ENCODE results near the gene PDZK1IP1.

PDZK1IP1 gene

DNA sequence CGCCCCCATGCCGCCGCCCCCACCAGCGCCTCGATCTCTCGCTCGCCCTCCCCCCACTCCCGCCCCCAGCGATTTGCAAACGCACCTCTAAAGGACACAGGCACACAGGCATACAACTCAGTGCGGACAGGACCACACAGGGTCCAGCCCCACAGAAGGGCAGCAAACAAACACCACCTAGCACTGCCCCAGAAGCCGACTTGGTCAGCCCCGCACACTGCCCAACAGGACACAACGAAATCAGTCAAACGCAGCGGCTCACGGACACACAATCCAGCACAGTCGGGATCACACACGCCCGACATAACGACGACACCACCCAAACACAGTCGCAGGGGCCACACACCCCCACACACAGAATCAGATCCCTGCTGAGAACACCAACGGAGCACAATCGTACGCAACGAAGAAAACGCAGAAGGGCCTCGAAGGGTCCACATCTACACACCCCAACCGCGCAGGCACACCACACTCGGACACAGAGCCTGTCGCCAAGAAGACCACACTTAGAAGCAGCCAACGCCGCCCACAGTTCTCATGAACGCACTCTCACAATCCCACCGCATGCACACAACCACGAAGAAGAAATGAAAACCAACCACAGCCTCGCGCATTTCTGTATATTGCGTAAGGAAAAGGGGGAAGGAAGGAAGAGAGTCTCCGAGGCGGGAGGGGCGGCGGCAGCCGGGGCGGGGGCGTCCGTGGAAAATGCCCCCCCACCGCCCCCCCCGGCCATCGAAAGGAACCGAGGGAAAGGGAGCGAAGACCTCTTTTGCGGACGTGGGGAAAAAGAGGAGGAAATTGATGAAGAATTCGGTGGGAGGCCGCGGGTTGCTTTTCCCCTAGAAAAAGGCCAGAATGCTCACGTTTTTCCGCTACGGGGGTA lies 41.7 kb upstream of the PDZK1IP1 start:
- peak; percentile 44 to 56 for DNase-seq (ENCODE audit: low read depth in 2 of 2)
- H3K4me3 ChIP-seq (replicated peaks in 1 of 2; ENCODE audit: low read depth in 2 of 2, low read length in 2 of 2) = peak overlapping the region; percentile 18 to 23

DNA sequence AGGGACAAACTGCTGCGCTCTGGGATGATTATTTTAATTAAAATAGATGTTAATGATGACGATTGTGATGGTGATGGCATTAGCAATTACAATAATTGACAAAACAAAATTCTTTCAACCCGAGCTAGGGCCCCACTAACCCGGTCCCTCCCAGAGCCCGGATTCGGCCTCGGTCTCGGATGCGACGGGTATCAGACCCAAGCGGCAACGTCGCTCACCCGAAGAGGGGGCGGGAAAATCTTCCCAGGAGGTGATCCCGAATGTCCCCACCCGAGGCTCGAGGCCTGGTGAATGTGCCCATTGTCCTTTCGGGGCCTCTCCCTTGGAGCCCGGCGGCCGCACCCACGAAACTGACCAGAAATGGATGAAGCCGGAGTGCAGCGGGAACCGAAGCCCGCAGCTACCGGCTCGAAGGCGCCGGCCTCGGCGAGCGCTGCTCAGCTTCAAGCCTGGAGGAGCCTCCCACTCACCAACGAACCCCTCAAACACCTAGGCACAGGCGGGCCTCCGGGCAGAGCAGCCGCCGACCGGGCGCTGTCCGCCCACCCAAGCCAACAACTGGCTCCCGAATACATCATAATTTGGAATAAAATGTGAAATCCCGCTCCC lies 41.0 kb upstream of the PDZK1IP1 start:
- no peak for DNase-seq (ENCODE audit: low read depth in 2 of 2)
- H3K4me3 ChIP-seq (replicated peaks in 1 of 2; ENCODE audit: low read depth in 2 of 2, low read length in 2 of 2) = no peak overlapping the region
- TF ChIP-seq, protein P1, sequence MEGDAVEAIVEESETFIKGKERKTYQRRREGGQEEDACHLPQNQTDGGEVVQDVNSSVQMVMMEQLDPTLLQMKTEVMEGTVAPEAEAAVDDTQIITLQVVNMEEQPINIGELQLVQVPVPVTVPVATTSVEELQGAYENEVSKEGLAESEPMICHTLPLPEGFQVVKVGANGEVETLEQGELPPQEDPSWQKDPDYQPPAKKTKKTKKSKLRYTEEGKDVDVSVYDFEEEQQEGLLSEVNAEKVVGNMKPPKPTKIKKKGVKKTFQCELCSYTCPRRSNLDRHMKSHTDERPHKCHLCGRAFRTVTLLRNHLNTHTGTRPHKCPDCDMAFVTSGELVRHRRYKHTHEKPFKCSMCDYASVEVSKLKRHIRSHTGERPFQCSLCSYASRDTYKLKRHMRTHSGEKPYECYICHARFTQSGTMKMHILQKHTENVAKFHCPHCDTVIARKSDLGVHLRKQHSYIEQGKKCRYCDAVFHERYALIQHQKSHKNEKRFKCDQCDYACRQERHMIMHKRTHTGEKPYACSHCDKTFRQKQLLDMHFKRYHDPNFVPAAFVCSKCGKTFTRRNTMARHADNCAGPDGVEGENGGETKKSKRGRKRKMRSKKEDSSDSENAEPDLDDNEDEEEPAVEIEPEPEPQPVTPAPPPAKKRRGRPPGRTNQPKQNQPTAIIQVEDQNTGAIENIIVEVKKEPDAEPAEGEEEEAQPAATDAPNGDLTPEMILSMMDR (IDR thresholded peaks at IDR 0.05; ENCODE audit: low read depth, low read length) = no peak

More for the DNA sequence above, 41.7 kb upstream of the PDZK1IP1 start:
- TF ChIP-seq, protein P1 (IDR thresholded peaks at IDR 0.05; ENCODE audit: low read depth, low read length) = no peak

DNA sequence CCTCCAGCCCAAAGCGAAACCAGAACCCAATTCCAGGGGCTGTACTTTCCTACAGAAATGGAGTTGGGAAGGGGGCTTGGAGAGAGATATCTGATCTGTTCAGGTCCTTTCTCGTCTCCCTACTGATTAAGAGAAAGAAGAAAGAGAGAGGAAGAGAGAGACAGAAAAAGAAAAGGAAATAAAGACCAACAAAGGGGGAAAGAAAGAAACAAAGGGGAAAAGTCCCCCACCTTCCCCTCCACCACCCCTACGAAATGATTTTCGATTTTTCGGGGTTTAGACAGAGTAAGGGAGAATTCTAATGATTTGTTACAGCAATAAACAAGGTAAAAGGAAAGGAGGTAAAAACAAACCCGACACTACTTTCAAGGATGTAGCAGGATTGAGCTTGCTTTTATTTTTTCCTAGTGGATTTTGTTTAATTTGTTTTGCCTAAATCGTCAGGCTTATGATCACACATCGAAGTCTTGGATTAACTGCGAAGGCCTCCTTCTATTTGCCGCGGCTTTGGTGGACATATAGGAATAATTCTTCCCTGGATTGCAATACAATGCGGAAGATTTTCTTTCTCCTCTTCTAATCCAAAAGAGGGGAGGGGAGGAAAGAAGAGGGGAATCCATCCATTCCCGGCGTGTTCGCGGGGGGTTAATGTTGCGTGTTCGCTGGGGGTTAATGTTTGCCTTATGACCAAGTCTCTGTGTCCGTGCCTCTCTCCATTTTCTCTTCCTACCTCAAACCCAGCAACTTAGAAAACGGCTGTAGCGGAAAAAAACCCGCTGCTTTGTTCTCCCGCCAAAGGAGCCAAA lies 40.3 kb upstream of the PDZK1IP1 start:
- TF ChIP-seq, protein P1 (IDR thresholded peaks at IDR 0.05; ENCODE audit: low read depth, low read length) = no peak
- H3K4me3 ChIP-seq (replicated peaks in 1 of 2; ENCODE audit: low read depth in 2 of 2, low read length in 2 of 2) = no peak overlapping the region
- peak in 1 of 2 donors; percentile 10 for DNase-seq (ENCODE audit: low read depth in 2 of 2)

DNA sequence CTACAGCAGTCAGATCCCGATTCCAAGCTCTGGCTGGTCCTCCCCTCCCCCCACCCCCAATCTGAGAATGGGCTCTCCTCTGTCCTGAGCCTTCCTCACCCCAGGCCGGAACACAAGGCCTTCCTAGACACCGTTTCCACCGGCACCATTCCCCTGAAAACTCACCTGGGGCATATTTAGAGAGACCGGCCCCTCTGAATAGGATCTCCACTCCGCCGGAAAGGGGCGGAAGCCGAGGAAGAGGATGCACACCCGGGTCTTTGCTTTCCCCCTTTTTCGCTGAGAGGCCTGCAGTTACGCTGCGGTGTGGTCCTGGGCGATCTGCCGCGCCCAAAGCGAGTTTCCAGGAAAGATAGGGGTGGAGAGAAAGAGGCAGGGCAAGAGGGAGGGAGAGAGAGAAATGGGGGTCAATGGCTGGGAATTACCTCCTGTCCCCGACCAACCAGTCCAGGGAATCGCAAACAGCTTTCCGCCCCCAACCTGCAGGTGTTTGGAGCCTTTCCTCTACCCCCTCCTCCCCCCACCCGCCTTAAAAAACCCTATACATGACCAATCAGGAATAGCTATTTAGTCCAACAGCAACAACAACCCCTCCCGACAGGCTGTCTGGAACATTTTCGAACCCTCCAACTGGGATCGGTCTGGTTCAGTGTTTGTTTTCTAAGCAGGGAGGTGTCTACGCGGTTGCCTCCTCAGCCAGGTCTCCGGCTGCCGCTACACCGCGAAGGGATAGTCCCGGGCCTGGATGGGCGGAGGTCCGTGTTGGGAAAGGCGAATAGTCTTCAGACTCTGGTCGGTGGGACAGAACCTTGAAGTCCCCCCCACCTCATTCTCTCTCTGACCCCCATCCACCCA lies 39.4 kb upstream of the PDZK1IP1 start:
- TF ChIP-seq, protein P1 (IDR thresholded peaks at IDR 0.05; ENCODE audit: low read depth, low read length) = no peak
- no peak overlapping the region for H3K4me3 ChIP-seq (replicated peaks in 1 of 2; ENCODE audit: low read depth in 2 of 2, low read length in 2 of 2)
- no peak for DNase-seq (ENCODE audit: low read depth in 2 of 2)

DNA sequence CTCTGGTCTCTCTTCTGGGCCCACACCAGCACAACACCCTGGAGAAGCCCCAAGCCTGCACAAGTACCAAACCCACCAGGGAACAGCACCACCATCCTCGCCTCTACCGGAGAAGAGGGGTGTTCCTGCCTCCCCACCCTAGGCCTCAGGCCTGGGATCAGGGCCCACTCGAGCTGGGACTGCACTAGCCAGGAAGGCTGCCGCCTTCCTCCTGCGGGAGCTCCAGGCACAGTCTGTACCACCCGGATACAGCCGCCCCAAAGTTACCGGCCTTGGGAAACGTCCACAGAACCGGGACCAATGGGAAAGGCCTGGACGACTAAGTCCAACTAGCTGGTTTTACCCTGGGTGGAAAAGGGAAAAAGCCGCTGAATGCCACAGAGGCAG lies 38.8 kb upstream of the PDZK1IP1 start:
- TF ChIP-seq, protein P1 (IDR thresholded peaks at IDR 0.05; ENCODE audit: low read depth, low read length) = no peak
- no peak for DNase-seq (ENCODE audit: low read depth in 2 of 2)
- H3K4me3 ChIP-seq (replicated peaks in 1 of 2; ENCODE audit: low read depth in 2 of 2, low read length in 2 of 2) = no peak overlapping the region
